Duodenal mucosa (tissue), 2 donors: ENCODE data around the gene FHOD3.

Experiments used
- H3K27ac ChIP-seq: one replicate; pipeline ENCODE4 v1.7.0; 2013; ENCODE audit warnings: low read depth, low read length
- H3K27me3 ChIP-seq, 2 donors: one replicate each; pipeline ENCODE4 v1.7.0; 2013; ENCODE audit warnings: low read length in 2 of 2, control low read depth in 1 of 2; ENCODE audit not compliant: insufficient read depth in 2 of 2, control insufficient read depth in 1 of 2
- H3K36me3 ChIP-seq, 2 donors: one replicate each; pipeline ENCODE4 v1.7.0; 2013; ENCODE audit warnings: low read length in 2 of 2, control low read depth in 1 of 2; ENCODE audit not compliant: insufficient read depth in 2 of 2, control insufficient read depth in 1 of 2
- H3K4me1 ChIP-seq, 2 donors: one replicate each; pipeline ENCODE4 v1.7.0; 2013; ENCODE audit warnings: low read length in 2 of 2, control low read depth in 1 of 2; ENCODE audit not compliant: insufficient read depth in 2 of 2, control insufficient read depth in 1 of 2
- H3K4me3 ChIP-seq, 2 donors: one replicate each; pipeline ENCODE4 v1.7.0; 2013; ENCODE audit warnings: low read length in 2 of 2, low read depth in 1 of 2
- H3K9ac ChIP-seq, 2 donors: one replicate each; pipeline ENCODE4 v1.7.0; 2013; ENCODE audit warnings: low read length in 2 of 2, low read depth in 1 of 2
- H3K9me3 ChIP-seq, 2 donors: one replicate each; pipeline ENCODE4 v1.7.0; 2013; ENCODE audit warnings: low read length in 2 of 2, control low read depth in 1 of 2; ENCODE audit not compliant: control insufficient read depth in 1 of 2

Gene FHOD3

GRCh38 chr18:36623091-36623490 lies 325.6 kb downstream of the FHOD3 start:
- H3K27ac ChIP-seq, result no peak overlapping the region
- no peaks in the 10 kb centered on the region for H3K36me3 ChIP-seq
- H3K9me3 ChIP-seq, result no peaks in the 10 kb centered on the region
- no peak overlapping the region for H3K9ac ChIP-seq
- H3K4me3 ChIP-seq, result no peak overlapping the region
- H3K4me1 ChIP-seq, result no peaks in the 10 kb centered on the region
- no peaks in the 10 kb centered on the region for H3K27me3 ChIP-seq

- Histone ChIP-seq H3K36me3 (no peaks in the 10 kb centered on the region), H3K27ac (no peak overlapping the region), H3K27me3 (no peaks in the 10 kb centered on the region), H3K4me3 (no peak overlapping the region), H3K4me1 (peaks cover 0 to 4% of the 10 kb centered on the region in 2 donors), H3K9me3 (no peaks in the 10 kb centered on the region), H3K9ac (no peak overlapping the region)
Observed at GRCh38 chr18:36623681-36624190, 326.2 kb downstream of the FHOD3 start.

GRCh38 chr18:36624451-36625167 lies 327.1 kb downstream of the FHOD3 start:
- H3K4me1 ChIP-seq, result peaks cover 0 to 4% of the 10 kb centered on the region in 2 donors
- no peaks in the 10 kb centered on the region for H3K36me3 ChIP-seq
- no peak overlapping the region for H3K4me3 ChIP-seq
- no peaks in the 10 kb centered on the region for H3K9me3 ChIP-seq
- H3K27me3 ChIP-seq, result no peaks in the 10 kb centered on the region
- H3K9ac ChIP-seq, result no peak overlapping the region
- no peak overlapping the region for H3K27ac ChIP-seq

- no peaks in the 10 kb centered on the region for H3K27me3 ChIP-seq
- no peaks in the 10 kb centered on the region for H3K9me3 ChIP-seq
- H3K9ac ChIP-seq, result no peak overlapping the region
- H3K4me3 ChIP-seq, result no peak overlapping the region
- H3K36me3 ChIP-seq, result no peaks in the 10 kb centered on the region
- H3K4me1 ChIP-seq, result peaks cover 0 to 4% of the 10 kb centered on the region in 2 donors
- H3K27ac ChIP-seq, result no peak overlapping the region
Observed at GRCh38 chr18:36625386-36625785, 327.9 kb downstream of the FHOD3 start.

GRCh38 chr18:36627637-36628036 lies 330.1 kb downstream of the FHOD3 start:
- H3K9ac ChIP-seq, result no peak overlapping the region
- no peaks in the 10 kb centered on the region for H3K27me3 ChIP-seq
- no peak overlapping the region for H3K27ac ChIP-seq
- H3K4me3 ChIP-seq, result no peak overlapping the region
- no peaks in the 10 kb centered on the region for H3K36me3 ChIP-seq
- peaks cover 0 to 4% of the 10 kb centered on the region in 2 donors for H3K4me1 ChIP-seq
- H3K9me3 ChIP-seq, result no peaks in the 10 kb centered on the region

GRCh38 chr18:36628435-36629137 lies 331.1 kb downstream of the FHOD3 start:
- H3K4me1 ChIP-seq, result peaks cover 0 to 4% of the 10 kb centered on the region in 2 donors
- no peaks in the 10 kb centered on the region for H3K27me3 ChIP-seq
- no peaks in the 10 kb centered on the region for H3K9me3 ChIP-seq
- no peaks in the 10 kb centered on the region for H3K36me3 ChIP-seq
- H3K4me3 ChIP-seq, result no peak overlapping the region
- H3K27ac ChIP-seq, result no peak overlapping the region
- no peak overlapping the region for H3K9ac ChIP-seq

- H3K9ac ChIP-seq, result no peak overlapping the region
- no peaks in the 10 kb centered on the region for H3K27me3 ChIP-seq
- no peaks in the 10 kb centered on the region for H3K9me3 ChIP-seq
- H3K27ac ChIP-seq, result no peak overlapping the region
- no peak overlapping the region for H3K4me3 ChIP-seq
- H3K4me1 ChIP-seq, result peaks cover 0 to 4% of the 10 kb centered on the region in 2 donors
- no peaks in the 10 kb centered on the region for H3K36me3 ChIP-seq
Observed at GRCh38 chr18:36629138-36629530, 331.6 kb downstream of the FHOD3 start.

- H3K27ac ChIP-seq, result no peak overlapping the region
- no peak overlapping the region for H3K4me3 ChIP-seq
- no peaks in the 10 kb centered on the region for H3K27me3 ChIP-seq
- no peak overlapping the region for H3K9ac ChIP-seq
- no peaks in the 10 kb centered on the region for H3K36me3 ChIP-seq
- no peaks in the 10 kb centered on the region for H3K9me3 ChIP-seq
- H3K4me1 ChIP-seq, result peaks cover 0 to 4% of the 10 kb centered on the region in 2 donors
Observed at GRCh38 chr18:36629836-36630235, 332.3 kb downstream of the FHOD3 start.

GRCh38 chr18:36630917-36631316 lies 333.4 kb downstream of the FHOD3 start:
- Histone ChIP-seq H3K27ac (no peak overlapping the region), H3K4me1 (peaks cover 0 to 4% of the 10 kb centered on the region in 2 donors), H3K4me3 (no peak overlapping the region), H3K27me3 (no peaks in the 10 kb centered on the region), H3K9ac (no peak overlapping the region), H3K36me3 (no peaks in the 10 kb centered on the region), H3K9me3 (no peaks in the 10 kb centered on the region)

GRCh38 chr18:36633961-36634412 lies 336.5 kb downstream of the FHOD3 start:
- Histone ChIP-seq H3K27me3 (no peaks in the 10 kb centered on the region), H3K4me3 (no peak overlapping the region), H3K36me3 (no peaks in the 10 kb centered on the region), H3K27ac (no peak overlapping the region), H3K4me1 (no peaks in the 10 kb centered on the region), H3K9me3 (no peaks in the 10 kb centered on the region), H3K9ac (no peak overlapping the region)
